GM18858 (cell line): ENCODE measurements around the gene LTBP4.
"Not testable (repeated sequence)": the region's sequence is repeated elsewhere in the genome, so short reads cannot be mapped to it uniquely, and the experiment has no call there.

Experiments used
- ATAC-seq: cut with Tn5 transposase; IDR thresholded peaks from one replicate; pipeline ENCODE4 v1.9.1; 2021; ENCODE audit not compliant: unreplicated experiment

LTBP4 gene

GRCh38 chr19:40611096-40611495 is 9.9 kb downstream of the LTBP4 start:
- no peak for ATAC-seq

GRCh38 chr19:40611900-40612698 is 10.9 kb downstream of the LTBP4 start:
- no peak for ATAC-seq

- no peak for ATAC-seq
Observed at GRCh38 chr19:40612831-40613689, 11.9 kb downstream of the LTBP4 start.

GRCh38 chr19:40613690-40614621 is 12.8 kb downstream of the LTBP4 start:
- no peak for ATAC-seq

GRCh38 chr19:40614622-40615411 is 13.6 kb downstream of the LTBP4 start:
- ATAC-seq = no peak

- ATAC-seq = no peak
Observed at GRCh38 chr19:40616178-40616577, 15.0 kb downstream of the LTBP4 start.

- ATAC-seq = no peak
Observed at GRCh38 chr19:40616941-40617340, 15.8 kb downstream of the LTBP4 start.

GRCh38 chr19:40617961-40618360 is 16.8 kb downstream of the LTBP4 start:
- ATAC-seq = no peak

- ATAC-seq = no peak
Observed at GRCh38 chr19:40619333-40620160, 18.4 kb downstream of the LTBP4 start.

- no peak for ATAC-seq
Observed at GRCh38 chr19:40620161-40620485, 19.0 kb downstream of the LTBP4 start.

- ATAC-seq = no peak
Observed at GRCh38 chr19:40621283-40621682, 20.1 kb downstream of the LTBP4 start.

GRCh38 chr19:40621966-40622772 is 21.0 kb downstream of the LTBP4 start:
- no peak for ATAC-seq

GRCh38 chr19:40622773-40623075 is 21.6 kb downstream of the LTBP4 start:
- no peak for ATAC-seq

- ATAC-seq = no peak
Observed at GRCh38 chr19:40623403-40624251, 22.5 kb downstream of the LTBP4 start.

GRCh38 chr19:40624369-40625153 is 23.4 kb downstream of the LTBP4 start:
- not testable (repeated sequence) for ATAC-seq

GRCh38 chr19:40625406-40626120 is 24.4 kb downstream of the LTBP4 start:
- no peak for ATAC-seq

GRCh38 chr19:40626918-40627317 is 25.7 kb downstream of the LTBP4 start:
- ATAC-seq = no peak
